Left lung (tissue), 10 donors: ENCODE measurements around the gene CGB5. TPM values are rescaled to one million over a fixed set of nuclear protein-coding genes. Genes with fewer than 3 reads are reported as not detected.
"Not testable (repeated sequence)": the region's sequence is repeated elsewhere in the genome, so short reads cannot be mapped to it uniquely, and the experiment has no call there.

Source experiments
- ATAC-seq: fragments of 200-7000 bp; cut with Tn5 transposase; one replicate; pipeline ENCODE4 v1.9.1; 2020; ENCODE audit warnings: moderate library complexity
- DNase-seq, 4 donors: peaks; one replicate each; pipeline ENCODE4 v3.0.0-alpha.2; 2013 to 2020
- H3K27ac ChIP-seq, 2 donors: fragments of 200-600 bp; sonication (generic) in 1 of 2; one replicate each; pipeline versions ENCODE4 v1.5.0 to v1.8.0; 2020 to 2021
- H3K27me3 ChIP-seq, 2 donors: fragments of 200-600 bp; sonication (generic) in 1 of 2; one replicate each; pipeline versions ENCODE4 v1.5.0 to v1.8.0; 2020 to 2021
- H3K36me3 ChIP-seq, 2 donors: fragments of 200-600 bp; sonication (generic) in 1 of 2; one replicate each; pipeline versions ENCODE4 v1.5.0 to v1.8.0; 2020 to 2021
- H3K4me1 ChIP-seq, 2 donors: fragments of 200-600 bp; one replicate each; pipeline ENCODE4 v1.8.0; 2021
- H3K4me3 ChIP-seq, 2 donors: fragments of 200-600 bp; sonication (generic) in 1 of 2; one replicate each; pipeline versions ENCODE4 v1.5.0 to v1.8.0; 2020 to 2021; ENCODE audit warnings: mild to moderate bottlenecking in 1 of 2
- H3K9me3 ChIP-seq, 2 donors: fragments of 200-600 bp; sonication (generic) in 1 of 2; one replicate each; pipeline versions ENCODE4 v1.5.0 to v1.8.0; 2020 to 2021
- CTCF ChIP-seq, 2 donors: fragments of 200-600 bp; sonication (generic) in 1 of 2; IDR thresholded peaks; one replicate each; pipeline versions ENCODE4 v1.5.0 to v1.8.0; 2021; ENCODE audit warnings: antibody characterized with exemption in 2 of 2
- intact Hi-C, 2 donors: fragments of 100-400 bp; cut with DNase I; formaldehyde crosslinking; loops; one replicate each; pipeline versions ENCODE4 v1.11.2 to v1.14.2; 2022
- polyA plus RNA-seq, 6 donors: library from polyadenylated mRNA; unstranded; fragments of 120-200 nt; gene quantifications; one replicate each; pipeline ENCODE4 v1.2.1, GENCODE V29; 2013; ENCODE audit not compliant: insufficient read length in 6 of 6
- total RNA-seq, 2 donors: library from RNA; stranded (reverse); fragmentation: NEBNext Ultra II Directional; extraction: Animal tissue kit (Norgen Biotek cat#: 25700); gene quantifications; one replicate each; pipeline ENCODE4 v1.2.1, GENCODE V29; 2021
- donor health status: DM: no; HTN: yes; CAD: no.
- donor health status: DM: no; HTN: no; CAD: no.

CGB5 gene
- total and polyA plus RNA-seq, 8 donors = 0.50 TPM; not detected in 7

DNA sequence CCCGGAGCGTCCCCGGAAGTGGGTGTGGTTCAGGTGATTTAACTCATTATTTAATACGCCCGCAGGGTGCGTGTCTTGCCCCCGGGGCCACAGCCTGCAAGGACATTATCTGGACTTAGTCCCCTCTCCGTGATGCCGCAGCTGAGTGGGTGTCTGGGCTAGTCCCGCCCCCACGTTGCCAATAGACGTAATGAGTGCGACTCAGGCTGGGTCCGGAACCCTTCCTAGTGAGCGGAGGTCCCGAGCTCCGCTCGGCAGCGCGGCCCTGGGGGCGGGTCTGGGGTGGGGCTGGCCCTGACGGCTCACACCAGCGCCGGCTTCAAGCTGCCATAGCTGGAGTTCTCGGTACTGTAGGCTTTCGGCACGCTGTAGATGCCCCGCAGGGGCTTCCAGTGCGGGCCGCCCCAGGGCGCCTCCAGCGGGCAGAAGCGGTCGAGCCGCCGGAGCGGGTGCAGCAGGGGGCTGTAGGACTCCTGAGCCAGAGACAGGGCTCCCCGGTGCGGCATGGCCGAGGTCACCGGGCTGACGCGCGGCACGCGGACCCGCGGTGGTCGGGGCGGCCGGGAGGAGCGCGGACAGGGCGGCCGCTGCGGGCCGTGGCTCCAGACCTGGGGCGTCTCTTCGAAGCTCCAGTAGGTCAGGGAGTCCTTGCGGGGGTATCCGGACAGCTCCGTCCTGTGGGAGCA lies 25.8 kb upstream of the CGB5 start:
- Histone ChIP-seq H3K36me3 (peaks cover 0 to 34% of the 10 kb centered on the region in 2 donors), H3K27me3 (peaks cover 0 to 43% of the 10 kb centered on the region in 2 donors), H3K4me3 (peak overlapping the region; percentile 25 to 43), H3K4me1 (peaks cover 11 to 23% of the 10 kb centered on the region in 2 donors), H3K9me3 (no peaks in the 10 kb centered on the region), H3K27ac (no peak overlapping the region)
- intact Hi-C loops = no loop called here
- peak; percentile 35 to 50 for TF ChIP-seq CTCF (IDR thresholded peaks at IDR 0.05)
- peak; percentile 61 for ATAC-seq
- DNase-seq = peak in 3 of 4 donors; percentile 41 to 85 (median 52)

DNA sequence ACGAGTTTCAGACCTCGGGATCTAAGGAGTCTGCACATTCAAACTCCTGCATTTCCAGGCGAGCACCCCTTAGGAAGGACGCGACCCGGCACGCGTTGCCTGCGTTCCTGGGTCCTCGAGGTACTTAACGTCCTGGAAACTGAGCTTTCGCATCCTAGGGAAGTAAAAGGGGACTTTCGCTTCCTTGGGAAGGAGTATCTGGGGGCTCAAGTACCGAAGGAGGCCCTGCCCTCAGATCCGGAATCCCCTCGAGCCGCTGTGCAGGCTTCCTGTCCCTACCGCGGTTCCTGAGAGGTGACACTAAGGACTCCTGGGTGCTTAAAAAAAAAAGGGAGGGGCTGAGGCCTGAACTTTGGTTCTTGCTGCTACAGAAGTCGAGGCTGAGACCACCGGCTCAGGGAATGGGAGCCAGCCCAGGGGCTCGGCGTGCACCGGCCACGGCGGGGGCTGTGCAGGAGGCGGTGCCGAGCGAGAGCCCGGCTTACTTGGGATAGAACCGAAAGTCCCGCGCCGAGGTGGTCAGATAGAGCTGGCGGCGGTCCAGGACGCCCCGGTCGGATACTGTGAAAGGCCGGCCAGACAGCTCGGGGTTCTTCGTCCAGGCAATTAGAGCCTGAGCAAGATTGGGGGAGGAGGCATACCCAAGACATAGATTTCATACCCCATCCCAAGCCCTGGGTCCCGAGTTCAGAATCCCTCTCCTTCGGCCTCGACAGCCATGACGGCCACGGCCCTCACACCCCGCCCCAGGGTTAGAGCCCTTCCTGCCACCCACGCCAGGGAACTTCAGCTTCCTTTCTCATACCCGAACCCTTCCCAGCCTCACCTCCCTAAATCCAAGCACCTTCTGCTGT lies 25.0 kb upstream of the CGB5 start:
- H3K9me3 ChIP-seq, H3K27ac ChIP-seq, intact Hi-C loops, DNase-seq: not testable (repeated sequence)
- H3K36me3 ChIP-seq = peaks cover 0 to 26% of the 10 kb centered on the region in 2 donors
- peaks cover 0 to 43% of the 10 kb centered on the region in 2 donors for H3K27me3 ChIP-seq
- peak; percentile 7 for ATAC-seq
- H3K4me3 ChIP-seq = peak overlapping the region; percentile 25 to 43
- peaks cover 11 to 23% of the 10 kb centered on the region in 2 donors for H3K4me1 ChIP-seq

DNA sequence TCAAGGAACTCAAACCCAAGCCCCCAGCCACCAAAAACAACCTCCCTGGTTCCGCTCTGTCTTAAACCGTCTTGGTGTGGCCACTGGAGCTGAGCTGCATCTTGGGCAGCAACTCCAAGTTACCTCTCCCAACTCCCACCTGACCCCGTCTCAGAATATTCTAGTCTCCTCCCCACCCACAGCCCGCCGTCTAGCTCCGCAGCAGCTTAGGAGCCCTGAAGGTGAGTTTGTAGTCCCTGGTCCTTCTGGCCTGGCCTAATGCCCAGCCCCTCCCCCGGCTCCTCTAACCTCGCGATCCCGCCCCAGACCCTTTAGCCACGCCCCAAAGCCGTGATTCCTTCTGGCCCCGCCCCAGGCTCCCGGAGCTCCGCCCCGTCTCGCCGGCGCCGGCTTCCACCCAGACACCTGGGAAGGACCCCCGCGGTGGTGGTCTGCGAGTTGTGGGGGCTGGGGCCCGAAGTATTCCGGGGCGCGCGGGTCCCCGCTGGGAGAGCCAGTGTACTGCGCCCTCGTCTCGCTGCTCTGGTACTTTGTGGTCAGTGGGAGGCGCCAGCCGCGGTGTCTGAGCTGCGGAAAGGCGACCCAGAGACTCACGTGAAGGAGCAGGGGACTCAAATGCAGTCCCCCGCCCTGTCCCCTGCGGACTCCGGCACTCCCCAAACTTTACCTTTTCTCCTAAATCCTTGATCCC lies 24.3 kb upstream of the CGB5 start:
- intact Hi-C loops = no loop called here
- Histone ChIP-seq H3K4me3 (peak overlapping the region; percentile 28 to 43), H3K27me3 (peaks cover 0 to 43% of the 10 kb centered on the region in 2 donors), H3K36me3 (peaks cover 0 to 21% of the 10 kb centered on the region in 2 donors), H3K4me1 (peaks cover 11 to 23% of the 10 kb centered on the region in 2 donors), H3K27ac (no peak overlapping the region), H3K9me3 (no peaks in the 10 kb centered on the region)
- no peak for TF ChIP-seq CTCF (IDR thresholded peaks at IDR 0.05)
- peak in 2 of 4 donors; percentile 83 to 90 for DNase-seq
- peak; percentile 88 for ATAC-seq

- DNase-seq = no peak
- no peak for ATAC-seq
- no peak for TF ChIP-seq CTCF (IDR thresholded peaks at IDR 0.05)
- H3K9me3 ChIP-seq = no peaks in the 10 kb centered on the region
- peaks cover 0 to 43% of the 10 kb centered on the region in 2 donors for H3K27me3 ChIP-seq
- no peak overlapping the region for H3K27ac ChIP-seq
- peaks cover 0 to 12% of the 10 kb centered on the region in 2 donors for H3K36me3 ChIP-seq
- H3K4me3 ChIP-seq = no peak overlapping the region
- intact Hi-C loops = no loop called here
- H3K4me1 ChIP-seq = peaks cover 11 to 23% of the 10 kb centered on the region in 2 donors
Measured at GRCh38 chr19:49020342-49020741, 23.3 kb upstream of the CGB5 start.

- Histone ChIP-seq H3K4me1 (peaks cover 11 to 23% of the 10 kb centered on the region in 2 donors), H3K36me3 (peaks cover 0 to 3% of the 10 kb centered on the region in 2 donors), H3K4me3 (no peak overlapping the region), H3K27ac (no peak overlapping the region), H3K27me3 (peaks cover 0 to 43% of the 10 kb centered on the region in 2 donors), H3K9me3 (no peaks in the 10 kb centered on the region)
- no peak for DNase-seq
- no peak for ATAC-seq
- TF ChIP-seq CTCF (IDR thresholded peaks at IDR 0.05) = no peak
- intact Hi-C loops = no loop called here
Measured at GRCh38 chr19:49020931-49021895, 22.4 kb upstream of the CGB5 start.
